Stimulated activated CD8-positive, alpha-beta memory T cell treated with anti-CD3 and anti-CD28 coated beads, Interleukin-2, amount 100 ng/mL, for 48 hours (primary cell): ENCODE measurements around the gene PSMB1.
"Not testable (repeated sequence)": the region's sequence is repeated elsewhere in the genome, so short reads cannot be mapped to it uniquely, and the experiment has no call there.

Source experiments
- DNase-seq, 2 donors: peaks; one replicate each; pipeline ENCODE4 v3.0.0-alpha.2; 2020; ENCODE audit warnings: low read depth in 2 of 2

Gene PSMB1

DNA sequence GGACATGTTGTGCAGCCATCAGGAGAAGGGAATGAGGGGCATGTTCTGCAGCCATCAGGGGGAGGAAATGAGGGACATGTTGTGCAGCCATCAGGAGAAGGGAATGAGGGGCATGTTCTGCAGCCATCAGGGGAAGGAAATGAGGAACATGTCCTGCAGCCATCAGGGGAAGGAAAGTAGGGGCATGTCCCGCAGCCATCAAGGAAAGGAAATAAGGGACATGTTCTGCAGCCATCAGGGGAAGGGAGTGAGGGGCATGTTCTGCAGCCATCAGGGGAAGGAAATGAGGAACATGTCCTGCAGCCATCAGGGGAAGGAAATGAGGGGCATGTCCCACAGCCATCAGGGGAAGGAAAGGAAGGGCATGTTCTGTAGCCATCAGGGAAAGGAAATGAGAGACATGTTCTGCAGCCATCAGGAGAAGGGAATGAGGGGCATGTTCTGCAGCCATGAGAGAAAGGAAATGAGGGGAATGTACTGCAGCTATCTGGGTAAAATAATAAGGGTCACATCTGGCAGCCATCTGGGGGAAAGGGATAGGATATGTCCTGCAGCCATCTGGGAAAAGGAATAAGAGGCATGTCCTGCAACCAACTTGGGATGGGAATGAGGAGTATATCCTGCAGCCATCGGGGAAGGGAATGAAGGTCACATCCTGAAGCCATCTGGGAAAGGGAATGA lies 50.2 kb downstream of the PSMB1 start:
- DNase-seq, result not testable (repeated sequence)

DNA sequence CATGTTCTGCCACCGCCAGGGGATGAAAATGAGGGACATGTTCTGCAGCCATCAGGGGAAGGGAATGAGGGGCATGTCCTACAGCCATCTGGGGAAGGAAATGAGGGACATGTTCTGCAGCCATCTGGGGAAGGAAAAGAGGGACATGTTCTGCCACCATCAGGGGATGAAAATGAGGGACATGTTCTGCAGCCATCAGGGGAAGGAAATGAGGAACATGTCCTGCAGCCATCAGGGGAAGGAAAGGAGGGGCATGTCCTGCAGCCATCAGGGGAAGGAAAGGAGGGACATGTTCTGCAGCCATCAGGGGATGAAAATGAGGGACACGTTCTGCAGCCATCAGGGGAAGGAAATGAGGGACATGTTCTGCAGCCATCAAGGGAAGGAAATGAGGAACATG lies 50.8 kb downstream of the PSMB1 start:
- DNase-seq, result not testable (repeated sequence)

DNA sequence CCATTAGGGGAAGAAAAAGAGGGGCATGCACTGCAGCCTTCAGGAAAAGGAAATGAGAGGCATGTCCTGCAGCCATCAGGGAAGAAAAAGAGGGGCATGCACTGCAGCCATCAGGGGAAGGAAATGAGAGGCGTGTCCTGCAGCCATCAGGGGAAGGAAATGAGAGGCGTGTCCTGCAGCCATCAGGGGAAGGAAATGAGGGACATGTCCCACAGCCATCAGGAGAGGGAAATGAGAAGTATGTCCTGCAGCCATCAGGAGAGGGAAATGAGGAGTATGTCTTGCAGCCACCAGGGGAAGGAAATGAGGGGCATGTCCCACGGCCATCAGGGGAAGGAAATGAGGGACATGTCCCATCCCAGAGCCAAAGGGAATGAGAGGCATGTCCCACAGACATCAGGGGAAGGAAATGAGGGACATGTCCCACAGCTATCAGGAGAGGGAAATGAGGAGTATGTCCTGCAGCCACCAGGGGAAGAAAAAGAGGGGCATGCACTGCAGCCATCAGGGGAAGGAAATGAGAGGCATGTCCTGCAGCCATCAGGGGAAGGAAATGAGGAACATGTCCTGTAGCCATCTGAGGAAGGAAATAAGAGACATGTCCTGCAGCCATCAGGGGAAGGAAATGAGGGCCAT lies 52.0 kb downstream of the PSMB1 start:
- DNase-seq, result no peak

DNA sequence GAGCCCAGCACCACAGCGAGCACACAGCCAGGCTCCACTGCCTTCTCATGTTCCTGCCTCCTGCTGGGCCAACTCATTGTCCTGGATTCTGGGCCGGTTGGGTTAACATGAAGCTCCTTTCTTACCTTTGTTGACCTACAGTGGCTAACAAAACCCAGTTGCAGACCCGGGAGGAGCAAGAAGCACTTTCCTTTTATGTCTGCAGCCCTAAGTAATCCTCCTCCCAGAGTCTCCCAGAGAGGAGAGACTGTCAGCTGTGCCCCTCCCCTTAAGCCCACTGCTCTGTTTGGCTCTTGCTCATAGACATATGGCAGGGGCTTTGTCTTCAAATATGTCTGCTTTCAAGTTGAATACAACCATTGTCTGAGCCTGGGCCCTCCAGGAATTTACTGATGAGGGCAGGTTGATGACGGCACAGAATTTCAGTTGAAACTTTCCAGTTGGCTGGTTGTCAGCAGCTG lies 55.2 kb downstream of the PSMB1 start:
- DNase-seq, result no peak

DNA sequence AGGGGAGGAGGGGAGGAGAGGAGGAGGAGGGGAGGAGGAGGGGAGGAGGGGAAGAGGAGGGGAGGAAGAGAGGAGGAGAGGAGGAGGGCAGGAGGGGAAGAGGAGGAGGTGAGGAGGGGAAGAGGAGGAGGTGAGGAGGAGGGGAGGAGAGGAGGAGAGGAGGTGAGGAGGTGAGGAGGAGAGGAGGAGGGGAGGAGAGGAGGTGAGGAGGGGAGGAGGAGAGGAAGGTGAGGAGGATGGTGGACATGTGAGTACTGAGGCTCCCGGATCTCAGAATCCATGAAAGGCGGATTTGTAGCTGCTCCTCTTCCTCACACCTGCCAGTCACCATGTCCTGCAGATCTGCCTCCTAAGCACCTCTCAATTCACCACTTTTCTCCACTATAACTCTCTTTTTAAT lies 59.8 kb downstream of the PSMB1 start:
- DNase-seq, result no peak

DNA sequence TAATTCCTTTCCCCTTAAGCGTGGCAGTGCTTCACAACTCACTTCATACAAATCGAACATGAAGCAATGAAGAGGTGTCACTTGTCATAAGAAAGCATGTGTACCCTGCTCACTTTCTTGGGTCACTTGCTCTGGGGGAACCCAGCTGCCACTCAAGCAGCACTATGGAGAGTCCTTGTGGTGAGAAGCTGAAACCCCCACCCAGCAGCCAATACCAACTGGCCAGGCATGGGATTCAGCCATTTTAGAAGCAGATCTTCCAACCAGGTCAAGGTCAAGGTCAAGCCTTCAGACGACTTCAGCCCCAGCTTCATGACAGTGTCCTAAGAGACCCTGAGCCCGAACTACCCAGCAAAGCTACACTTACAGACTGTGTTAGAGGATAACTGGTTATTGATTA lies 62.8 kb downstream of the PSMB1 start:
- no peak for DNase-seq

DNA sequence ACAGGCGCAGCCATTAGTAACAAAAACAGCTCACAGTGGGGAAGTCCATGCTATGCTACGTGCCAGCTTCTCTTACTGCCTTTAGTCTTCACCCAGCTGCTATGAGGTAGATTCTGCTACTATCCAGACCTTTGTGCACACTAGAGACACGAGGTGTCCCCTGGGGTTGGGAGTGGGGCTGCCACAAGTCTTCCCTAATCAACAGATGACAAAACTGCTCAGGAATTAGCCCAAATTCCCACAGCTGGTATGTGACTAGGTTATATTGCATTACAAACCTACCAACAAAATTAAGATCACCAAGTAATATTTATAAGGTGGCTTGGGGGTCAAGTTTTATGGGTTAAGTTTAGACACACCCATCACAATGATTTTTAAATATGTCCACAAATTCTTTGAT lies 63.3 kb downstream of the PSMB1 start:
- DNase-seq, result no peak

DNA sequence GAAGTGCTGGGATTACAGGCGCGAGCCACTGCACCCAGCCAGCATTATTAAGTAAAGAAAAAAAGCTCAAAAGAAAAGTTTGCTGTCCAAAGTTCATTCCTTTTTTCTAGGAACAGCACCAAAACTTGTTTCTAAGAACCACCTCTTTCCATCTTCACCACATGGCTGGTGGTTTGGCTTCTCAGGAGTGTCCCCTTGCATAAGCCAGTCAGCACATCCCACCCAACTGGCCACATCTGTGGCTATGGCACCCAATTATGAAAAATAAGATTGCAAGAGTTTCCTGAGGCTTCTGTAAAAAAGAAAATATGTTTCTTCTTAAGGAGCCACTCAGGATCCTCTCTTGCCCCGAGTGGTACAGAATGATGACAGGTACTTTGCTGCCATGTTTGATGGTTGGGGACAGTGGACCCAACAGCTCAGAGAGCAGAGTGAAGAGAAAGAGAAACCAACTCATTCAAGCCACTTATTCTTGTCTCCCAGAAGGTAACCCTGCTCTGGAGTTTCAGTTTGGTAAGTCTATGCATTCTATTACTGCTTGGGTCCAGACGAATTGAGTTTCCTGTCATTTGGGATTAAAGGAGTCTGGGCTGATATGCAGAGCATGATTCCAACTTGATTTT lies 65.3 kb downstream of the PSMB1 start:
- DNase-seq, result no peak

DNA sequence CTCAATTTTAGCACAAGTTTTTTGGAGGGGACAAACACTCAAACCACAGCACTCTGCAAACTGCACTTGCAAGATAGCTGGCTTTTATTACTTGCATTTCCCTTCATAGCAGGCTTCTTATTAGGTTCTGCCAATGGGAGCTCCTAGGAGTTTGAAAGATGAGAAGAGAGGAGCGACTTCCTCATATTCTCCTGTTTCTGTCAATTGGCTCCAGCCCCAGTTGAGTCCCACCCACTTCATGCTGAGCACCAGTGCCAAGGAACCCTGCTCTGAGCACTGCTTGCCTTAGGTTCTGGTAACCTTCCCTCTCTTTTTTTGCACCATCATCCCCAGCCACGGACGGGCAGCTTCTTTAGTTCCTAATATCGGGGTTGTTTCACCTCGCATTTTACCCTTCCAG lies 67.9 kb downstream of the PSMB1 start:
- no peak for DNase-seq
